Spleen (tissue), 7 donors: ENCODE measurements around the gene NRXN3.

Experiments
- POLR2A ChIP-seq, 3 donors: fragments of 450-650 bp; IDR thresholded peaks; one replicate each; pipeline ENCODE4 v1.5.1; 2017; ENCODE audit warnings: antibody characterized with exemption in 3 of 3, mild to moderate bottlenecking in 1 of 3
- TF ChIP-seq, protein P1 (sequence below), 11 experiments: fragments of 200-600 bp in 7 of 11; fragments of 450-650 bp in 4 of 11; sonication (generic) in 4 of 11; IDR thresholded peaks in 8 of 11; conservative IDR thresholded peaks in 3 of 11; 1 replicate in 7 of 11; 2 replicates in 4 of 11; pipeline versions ENCODE4 v1.4.0 to v1.8.0; 2016 to 2021; ENCODE audit warnings: antibody characterized with exemption in 11 of 11, inconsistent platforms in 4 of 11, mild to moderate bottlenecking in 1 of 11
- donor health status: DM: no; HTN: no; CAD: no; lungs with moderate emphysema.
- donor health status: DM: no; HTN: no; CAD: no.
- donor health status: DM: no; HTN: no; CAD: no.

DNA sequence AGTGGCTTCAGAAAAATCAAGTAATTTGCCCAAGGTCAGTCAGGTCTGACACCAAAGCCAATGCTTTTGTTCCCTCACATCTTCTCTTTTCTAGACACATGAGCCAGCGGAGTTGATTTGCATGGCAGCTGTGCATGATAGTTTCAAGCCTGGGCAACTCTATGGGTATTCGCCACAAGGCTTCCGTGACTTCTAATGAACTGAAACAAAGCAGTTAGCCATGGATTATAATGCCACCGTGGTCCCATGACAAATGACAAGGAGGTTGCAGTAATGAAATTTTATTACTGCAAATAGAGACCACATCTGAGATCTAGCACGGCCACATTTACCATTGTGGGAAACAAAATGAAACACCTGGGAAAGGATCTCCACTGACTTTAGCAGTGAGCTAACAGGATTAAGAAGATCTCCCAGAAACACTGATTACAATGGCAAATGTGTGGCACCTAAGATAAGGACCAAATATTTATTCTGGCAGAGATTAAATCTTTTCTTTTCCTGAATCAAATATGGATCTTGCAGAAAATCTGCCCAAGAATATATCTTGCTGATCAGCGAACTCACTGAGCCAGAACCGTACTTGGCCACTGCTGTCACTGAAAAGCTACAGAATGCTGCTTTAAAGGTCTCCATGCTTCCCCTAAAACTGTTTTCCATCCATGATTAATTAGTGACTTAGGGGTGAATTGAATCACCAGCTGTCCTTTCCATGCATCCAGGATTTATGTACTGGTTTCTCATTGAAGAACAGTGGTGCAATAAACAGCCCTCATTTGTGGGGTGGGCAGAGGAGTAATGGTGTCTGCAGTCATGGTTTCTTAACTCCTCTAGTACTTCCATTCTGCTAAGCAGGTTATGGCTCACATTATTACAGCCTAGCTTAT is 1490.1 kb downstream of the NRXN3 start:
- no peak for TF ChIP-seq POLR2A (IDR thresholded peaks at IDR 0.05)
- TF ChIP-seq, protein P1, sequence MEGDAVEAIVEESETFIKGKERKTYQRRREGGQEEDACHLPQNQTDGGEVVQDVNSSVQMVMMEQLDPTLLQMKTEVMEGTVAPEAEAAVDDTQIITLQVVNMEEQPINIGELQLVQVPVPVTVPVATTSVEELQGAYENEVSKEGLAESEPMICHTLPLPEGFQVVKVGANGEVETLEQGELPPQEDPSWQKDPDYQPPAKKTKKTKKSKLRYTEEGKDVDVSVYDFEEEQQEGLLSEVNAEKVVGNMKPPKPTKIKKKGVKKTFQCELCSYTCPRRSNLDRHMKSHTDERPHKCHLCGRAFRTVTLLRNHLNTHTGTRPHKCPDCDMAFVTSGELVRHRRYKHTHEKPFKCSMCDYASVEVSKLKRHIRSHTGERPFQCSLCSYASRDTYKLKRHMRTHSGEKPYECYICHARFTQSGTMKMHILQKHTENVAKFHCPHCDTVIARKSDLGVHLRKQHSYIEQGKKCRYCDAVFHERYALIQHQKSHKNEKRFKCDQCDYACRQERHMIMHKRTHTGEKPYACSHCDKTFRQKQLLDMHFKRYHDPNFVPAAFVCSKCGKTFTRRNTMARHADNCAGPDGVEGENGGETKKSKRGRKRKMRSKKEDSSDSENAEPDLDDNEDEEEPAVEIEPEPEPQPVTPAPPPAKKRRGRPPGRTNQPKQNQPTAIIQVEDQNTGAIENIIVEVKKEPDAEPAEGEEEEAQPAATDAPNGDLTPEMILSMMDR (IDR thresholded peaks at IDR 0.05 in 8 of 11, conservative IDR thresholded peaks at IDR 0.05 in 3 of 11): no peak
